CD14-positive monocyte (primary cell): ENCODE data around the gene BTBD19. TPM values are rescaled to one million over a fixed set of nuclear protein-coding genes. Genes with fewer than 3 reads are reported as not detected.
A peak's percentile ranks its signal among the peaks of the same experiment; 100 is the strongest.

Experiments used
- DNase-seq, 3 donors: peaks; one replicate each; pipeline ENCODE4 v3.0.0-alpha.2; 2011 to 2022
- H2AFZ ChIP-seq: 2 replicates; pipeline ENCODE4 v1.6.0; 2012; ENCODE audit warnings: mild to moderate bottlenecking, low read depth, low read length, inconsistent platforms; ENCODE audit not compliant: insufficient read depth, poor library complexity, severe bottlenecking
- H3K27ac ChIP-seq, 2 donors: 1 replicate in 1 of 2; 2 replicates in 1 of 2; pipeline ENCODE4 v1.5.1; 2012 to 2013; ENCODE audit warnings: low read length in 2 of 2, control low read depth in 1 of 2, inconsistent platforms in 1 of 2, low read depth in 1 of 2, mild to moderate bottlenecking in 1 of 2
- H3K27me3 ChIP-seq, 2 donors: one replicate each; pipeline versions ENCODE4 v1.6.0 to v1.6.1; 2011 to 2013; ENCODE audit warnings: low read length in 2 of 2; ENCODE audit not compliant: control insufficient read depth in 2 of 2, insufficient read depth in 2 of 2
- H3K36me3 ChIP-seq, 2 donors: replicated peaks in 1 of 2; 1 replicate in 1 of 2; 2 replicates in 1 of 2; pipeline versions ENCODE4 v1.5.1 to v1.6.1; 2012 to 2013; ENCODE audit warnings: low read length in 2 of 2, control low read depth in 1 of 2, inconsistent platforms in 1 of 2, mild to moderate bottlenecking in 1 of 2; ENCODE audit not compliant: insufficient read depth in 2 of 2, control insufficient read depth in 1 of 2
- H3K4me1 ChIP-seq, 2 donors: 1 replicate in 1 of 2; 2 replicates in 1 of 2; pipeline versions ENCODE4 v1.5.1 to v1.6.1; 2012 to 2013; ENCODE audit warnings: low read length in 2 of 2, control low read depth in 1 of 2, inconsistent platforms in 1 of 2, mild to moderate bottlenecking in 1 of 2, moderate library complexity in 1 of 2; ENCODE audit not compliant: insufficient read depth in 2 of 2, control insufficient read depth in 1 of 2
- H3K4me2 ChIP-seq: replicated peaks from 2 replicates; pipeline ENCODE3; 2012; ENCODE audit warnings: low read length, moderate library complexity, mild to moderate bottlenecking; ENCODE audit not compliant: poor library complexity, severe bottlenecking; ENCODE audit errors: extremely low read depth
- H3K4me3 ChIP-seq, 3 experiments: fragments of 200-600 bp in 1 of 3; sonication (generic) in 1 of 3; replicated peaks in 1 of 3; 1 replicate in 2 of 3; 2 replicates in 1 of 3; pipeline ENCODE4 v1.5.1; 2011 to 2013; ENCODE audit warnings: low read length in 3 of 3, mild to moderate bottlenecking in 3 of 3, control low read depth in 2 of 3, low read depth in 2 of 3, inconsistent platforms in 1 of 3, moderate library complexity in 1 of 3
- H3K79me2 ChIP-seq: 2 replicates; pipeline ENCODE4 v1.6.0; 2012; ENCODE audit warnings: mild to moderate bottlenecking, control low read depth, inconsistent platforms, low read length, moderate library complexity; ENCODE audit not compliant: insufficient read depth
- H3K9ac ChIP-seq: 2 replicates; pipeline ENCODE4 v1.6.0; 2017; ENCODE audit warnings: low read length, mild to moderate bottlenecking; ENCODE audit not compliant: insufficient read depth, poor library complexity, severe bottlenecking
- H3K9me3 ChIP-seq, 2 donors: replicated peaks in 1 of 2; 1 replicate in 1 of 2; 2 replicates in 1 of 2; pipeline versions ENCODE4 v1.5.1 to v1.6.1; 2012 to 2013; ENCODE audit warnings: low read length in 2 of 2, control low read depth in 1 of 2; ENCODE audit not compliant: control insufficient read depth in 1 of 2, insufficient read depth in 1 of 2
- H4K20me1 ChIP-seq: 2 replicates; pipeline ENCODE4 v1.6.0; 2012; ENCODE audit warnings: mild to moderate bottlenecking, low read length, control low read depth, moderate library complexity; ENCODE audit not compliant: insufficient read depth
- H3K27ac Mint-ChIP-seq, 7 donors: one replicate each; pipeline ENCODE4 v1.8.0; 2020; ENCODE audit warnings: mild to moderate bottlenecking in 7 of 7, mixed read lengths in 7 of 7, moderate library complexity in 6 of 7, inconsistent platforms in 2 of 7
- H3K27me3 Mint-ChIP-seq, 3 donors: one replicate each; pipeline ENCODE4 v1.8.0; 2021 to 2022; ENCODE audit warnings: low read depth in 3 of 3, mild to moderate bottlenecking in 3 of 3, mixed read lengths in 3 of 3, moderate library complexity in 3 of 3, inconsistent platforms in 1 of 3
- H3K36me3 Mint-ChIP-seq, 2 donors: one replicate each; pipeline ENCODE4 v1.8.0; 2020; ENCODE audit warnings: mixed read lengths in 2 of 2, inconsistent platforms in 1 of 2, mild to moderate bottlenecking in 1 of 2
- H3K4me1 Mint-ChIP-seq: one replicate; pipeline ENCODE4 v1.8.0; 2020; ENCODE audit warnings: mild to moderate bottlenecking, mixed read lengths
- H3K4me3 Mint-ChIP-seq, 2 donors: one replicate each; pipeline ENCODE4 v1.8.0; 2020; ENCODE audit warnings: mild to moderate bottlenecking in 2 of 2, mixed read lengths in 2 of 2, moderate library complexity in 1 of 2
- H3K9me3 Mint-ChIP-seq, 7 donors: one replicate each; pipeline ENCODE4 v1.8.0; 2020 to 2022; ENCODE audit warnings: mixed read lengths in 7 of 7, mild to moderate bottlenecking in 6 of 7, moderate library complexity in 6 of 7, inconsistent platforms in 2 of 7
- CTCF ChIP-seq: fragments of 200-600 bp; IDR thresholded peaks from one replicate; pipeline ENCODE4 v1.8.0; 2022; ENCODE audit warnings: antibody characterized with exemption, mild to moderate bottlenecking
- WGBS: methylation state at CpG from one replicate; pipeline ENCODE4 v1.1.5; 2013; ENCODE audit warnings: missing lambda C conversion rate; ENCODE audit not compliant: insufficient coverage; 5-methylcytosine and 5-hydroxymethylcytosine counted together
- intact Hi-C, 2 donors: fragments of 100-400 bp; cut with micrococcal nuclease; formaldehyde crosslinking; loops; one replicate each; pipeline versions ENCODE4 v1.15.0 to v1.15.1; 2023
- polyA plus RNA-seq, 3 donors: library from polyadenylated mRNA; depleted of rRNA in 1 of 3; unstranded in 2 of 3; stranded (reverse) in 1 of 3; fragments of 300-500 nt in 2 of 3; fragments of >200 nt in 1 of 3; fragmentation: Illumina TruSeq in 2 of 3; gene quantifications; 1 replicate in 2 of 3; 2 replicates in 1 of 3; pipeline ENCODE4 v1.2.3, GENCODE V29; 2012 to 2021

BTBD19 gene
- polyA plus RNA-seq, 3 donors = 0.10 to 6.3 (median 0.73) TPM

DNA sequence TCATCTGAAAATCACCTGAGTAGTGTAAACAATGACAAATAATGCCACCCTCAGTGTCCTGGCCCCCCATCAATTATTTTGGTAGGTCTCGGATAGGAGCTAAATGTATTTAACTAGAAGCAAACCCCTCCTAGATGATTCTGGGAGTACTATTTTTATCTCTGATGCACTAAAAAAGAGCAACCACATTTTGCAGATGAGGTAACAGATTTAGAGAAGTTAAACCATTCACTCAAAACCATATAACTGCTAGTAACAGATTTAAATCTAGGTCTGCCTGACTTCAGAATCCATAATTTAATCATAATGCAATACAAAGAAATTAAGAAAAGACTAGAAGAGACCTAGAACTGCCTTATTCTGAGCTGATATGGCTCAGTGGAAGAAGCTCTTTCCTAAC, 52.0 kb downstream of the BTBD19 start:
- H4K20me1 ChIP-seq = no peaks in the 10 kb centered on the region

DNA sequence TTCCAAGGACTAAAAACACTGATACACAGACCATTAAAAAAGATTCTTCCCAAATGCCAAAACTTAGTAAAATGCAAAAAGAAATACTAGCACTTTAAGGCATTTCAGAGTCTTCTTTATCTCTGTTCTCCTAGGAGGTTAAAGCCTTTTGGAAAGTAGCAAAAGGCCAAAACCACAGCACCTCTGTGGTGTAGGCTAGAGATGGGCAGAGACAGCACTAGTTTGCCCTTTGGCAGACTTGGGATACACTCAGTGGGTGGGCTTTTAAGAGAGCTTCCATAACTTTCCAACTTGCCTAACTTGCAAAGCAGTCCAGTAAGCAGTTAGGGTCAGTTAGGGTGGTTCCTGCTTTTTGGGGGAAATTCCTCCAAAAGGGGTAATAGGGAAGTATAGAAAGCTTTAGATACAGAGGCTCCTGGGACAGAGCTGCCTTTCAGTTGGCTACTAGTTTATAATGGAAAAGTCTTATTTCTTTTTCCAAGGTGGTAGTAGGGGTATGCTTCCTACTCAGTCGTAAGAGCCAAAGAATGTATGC, 52.6 kb downstream of the BTBD19 start:
- Histone ChIP-seq H3K79me2 (no peaks in the 10 kb centered on the region), H3K9ac (no peak overlapping the region), H2AFZ (no peak overlapping the region), H3K9me3 (no peaks in the 10 kb centered on the region), H3K4me1 (peaks cover 19 to 24% of the 10 kb centered on the region in 2 donors), H3K27ac (peak overlapping the region in 1 of 2 donors; percentile 50), H4K20me1 (no peaks in the 10 kb centered on the region), H3K36me3 (peaks cover 6 to 15% of the 10 kb centered on the region in 2 donors), H3K27me3 (no peaks in the 10 kb centered on the region), H3K4me2 (peak overlapping the region; percentile 25), H3K4me3 (no peak overlapping the region)
- H3K27me3 Mint-ChIP-seq = no peaks in the 10 kb centered on the region
- H3K9me3 Mint-ChIP-seq = no peaks in the 10 kb centered on the region
- WGBS = no CpG with 5 or more reads among the region's 1 CpG
- peak overlapping the region in 6 of 7 donors; percentile 10 to 74 (median 56) for H3K27ac Mint-ChIP-seq
- peaks cover 24% of the 10 kb centered on the region for H3K4me1 Mint-ChIP-seq
- intact Hi-C loops = no loop called here
- TF ChIP-seq CTCF = no peak
- H3K4me3 Mint-ChIP-seq = no peak overlapping the region
- DNase-seq = peak in 2 of 3 donors; percentile 16 to 51
- peaks cover 24 to 43% of the 10 kb centered on the region in 2 donors for H3K36me3 Mint-ChIP-seq

More for the DNA sequence above, 52.0 kb downstream of the BTBD19 start:
- peaks cover 26 to 46% of the 10 kb centered on the region in 2 donors for H3K36me3 Mint-ChIP-seq
- peak overlapping the region in 3 of 7 donors; percentile 10 to 74 (median 73) for H3K27ac Mint-ChIP-seq
- H3K79me2 ChIP-seq = no peaks in the 10 kb centered on the region
- H3K27me3 Mint-ChIP-seq = no peaks in the 10 kb centered on the region
- H3K4me2 ChIP-seq = peak overlapping the region; percentile 25
- no peaks in the 10 kb centered on the region for H3K9me3 Mint-ChIP-seq
- H3K9me3 ChIP-seq = no peaks in the 10 kb centered on the region
- peaks cover 6 to 20% of the 10 kb centered on the region in 2 donors for H3K36me3 ChIP-seq
- no peak overlapping the region for H3K9ac ChIP-seq
- TF ChIP-seq CTCF = no peak
- H3K4me1 Mint-ChIP-seq = peaks cover 24% of the 10 kb centered on the region
- H2AFZ ChIP-seq = no peak overlapping the region
- H3K27me3 ChIP-seq = no peaks in the 10 kb centered on the region
- peaks cover 19 to 24% of the 10 kb centered on the region in 2 donors for H3K4me1 ChIP-seq
- no peak overlapping the region for H3K4me3 Mint-ChIP-seq
- H3K27ac ChIP-seq = peak overlapping the region in 1 of 2 donors; percentile 50
- WGBS = no CpG with 5 or more reads among the region's 1 CpG
- no peak for DNase-seq
- intact Hi-C loops = no loop called here
- H3K4me3 ChIP-seq = no peak overlapping the region
